Stimulated activated CD8-positive, alpha-beta memory T cell treated with anti-CD3 and anti-CD28 coated beads, Interleukin-15, amount 100 ng/mL, for 48 hours (primary cell): ENCODE results near the gene KEAP1.

Experiments used
- DNase-seq, 2 donors: peaks; one replicate each; pipeline ENCODE4 v3.0.0-alpha.2; 2020; ENCODE audit warnings: low read depth in 2 of 2

The KEAP1 gene

GRCh38 chr19:10450853-10451609 lies 52.1 kb downstream of the KEAP1 start:
- DNase-seq, result no peak

GRCh38 chr19:10450191-10450852 lies 52.8 kb downstream of the KEAP1 start:
- no peak for DNase-seq

- DNase-seq, result no peak
Observed at GRCh38 chr19:10449037-10449436, 54.1 kb downstream of the KEAP1 start.

GRCh38 chr19:10442698-10443097 lies 60.5 kb downstream of the KEAP1 start:
- DNase-seq, result no peak

- no peak for DNase-seq
Observed at GRCh38 chr19:10439588-10439987, 63.6 kb downstream of the KEAP1 start.
